GM18858 (cell line): Measurements from ENCODE around the gene GSTA3.
A peak's percentile ranks its signal among the peaks of the same experiment; 100 is the strongest.
"Not testable (repeated sequence)": the region's sequence is repeated elsewhere in the genome, so short reads cannot be mapped to it uniquely, and the experiment has no call there.

Experiments used
- ATAC-seq: cut with Tn5 transposase; IDR thresholded peaks from one replicate; pipeline ENCODE4 v1.9.1; 2021; ENCODE audit not compliant: unreplicated experiment

The GSTA3 gene

DNA sequence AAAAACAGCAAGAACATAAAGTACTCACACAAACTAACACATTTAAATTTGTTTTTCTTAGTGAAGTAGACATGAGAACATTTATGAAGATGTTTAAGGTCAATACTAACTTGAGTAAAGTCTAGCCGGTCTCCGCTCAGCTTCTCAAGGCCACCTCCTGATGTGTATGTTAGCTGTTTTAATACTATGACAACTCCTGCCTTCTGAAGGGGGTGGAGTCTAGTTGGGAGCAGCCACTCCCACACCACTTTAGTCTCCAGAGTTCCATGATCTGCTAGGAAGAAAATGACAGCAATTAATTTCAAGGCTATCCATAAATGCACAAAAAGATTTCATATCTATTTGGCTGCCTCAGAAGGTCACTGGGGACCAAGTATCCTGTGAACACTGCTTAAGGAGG is at the start of gene GSTA3:
GSTA3 (minus strand) TSS at position 168 of the 400 bp plus-strand sequence. CDS start 3,864 bp downstream, outside the sequence.
- ATAC-seq: no peak

DNA sequence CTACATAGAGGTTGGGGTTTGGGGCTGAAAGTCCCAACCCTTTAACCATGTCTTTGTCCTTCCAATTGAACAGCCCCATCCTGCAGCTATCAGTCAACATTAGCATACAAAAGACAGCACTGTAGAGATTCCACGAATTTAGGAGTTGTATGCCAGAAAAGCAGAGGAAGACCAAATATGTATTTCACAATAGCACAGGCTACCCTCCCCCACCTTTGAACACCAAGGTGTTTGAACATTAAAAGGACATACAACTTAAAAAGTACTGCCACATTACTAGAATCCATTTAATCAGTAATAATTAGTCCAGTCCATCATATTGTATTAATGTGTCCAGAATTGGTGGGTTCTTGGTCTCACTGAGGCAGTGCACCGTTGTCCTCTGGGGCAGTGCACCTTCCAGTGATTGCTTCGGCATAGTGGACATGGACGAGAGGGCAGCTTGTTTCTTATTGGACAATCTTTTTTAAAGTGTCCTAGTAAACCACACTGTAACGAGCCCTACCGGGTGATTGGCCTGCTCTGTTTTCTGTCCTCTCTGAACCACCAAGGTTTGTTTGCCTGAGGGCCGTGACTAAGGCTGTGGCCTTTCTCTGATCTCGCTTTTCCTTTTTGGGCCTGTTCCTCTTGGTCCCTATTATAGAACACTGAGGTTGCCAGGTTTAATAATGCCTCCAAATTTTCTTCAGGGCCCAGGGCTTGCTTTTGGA is 49.2 kb upstream of the GSTA3 start:
- ATAC-seq: no peak

- no peak for ATAC-seq
These were observed 46.4 kb upstream of the GSTA3 start for GRCh38 chr6:52955871-52956270.

- peak; percentile 69 for ATAC-seq
These were observed 44.7 kb upstream of the GSTA3 start for GRCh38 chr6:52953911-52954839.

DNA sequence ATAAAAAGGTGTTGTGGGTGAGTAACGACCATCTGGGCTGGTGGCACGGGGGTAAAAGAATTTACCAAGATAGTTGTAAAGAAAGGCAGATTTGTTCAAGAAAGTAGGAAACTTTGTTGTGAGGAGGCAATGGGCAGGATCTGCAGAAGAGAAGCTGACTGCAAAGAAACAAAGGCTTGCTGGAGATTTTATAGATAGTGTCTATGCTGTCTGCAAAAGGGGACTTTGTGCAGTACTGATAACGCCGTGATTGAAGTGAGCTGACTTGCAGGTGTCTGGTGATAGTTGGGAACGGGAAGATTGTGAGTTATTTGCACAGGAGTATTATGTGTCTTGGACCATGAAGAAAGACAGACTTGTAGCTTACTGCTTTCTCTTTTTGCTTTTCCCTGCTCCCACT is 36.8 kb upstream of the GSTA3 start:
- ATAC-seq: no peak

- ATAC-seq: not testable (repeated sequence)
These were observed 33.3 kb upstream of the GSTA3 start for GRCh38 chr6:52942821-52943220.

- ATAC-seq: no peak
These were observed 32.7 kb upstream of the GSTA3 start for GRCh38 chr6:52942221-52942620.

DNA sequence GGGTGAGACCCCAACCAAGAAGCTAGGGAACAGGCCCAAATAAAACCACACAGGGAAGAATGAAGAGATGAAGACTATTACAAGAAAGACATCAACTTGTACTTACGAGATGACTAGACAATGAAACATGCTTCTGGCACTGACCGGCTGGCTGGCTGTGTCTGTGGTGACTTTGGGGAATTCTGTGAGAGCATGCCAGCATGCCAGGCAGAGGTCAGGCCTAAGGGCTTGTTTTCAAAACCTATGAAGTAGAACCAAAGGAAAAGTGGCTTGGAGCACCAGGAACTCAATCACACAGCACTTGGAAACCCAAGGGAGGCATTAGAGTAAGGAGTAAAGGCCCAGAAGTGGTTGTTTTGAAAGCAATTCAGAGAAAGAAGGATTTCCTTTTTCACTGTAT is 28.4 kb upstream of the GSTA3 start:
- ATAC-seq: no peak

DNA sequence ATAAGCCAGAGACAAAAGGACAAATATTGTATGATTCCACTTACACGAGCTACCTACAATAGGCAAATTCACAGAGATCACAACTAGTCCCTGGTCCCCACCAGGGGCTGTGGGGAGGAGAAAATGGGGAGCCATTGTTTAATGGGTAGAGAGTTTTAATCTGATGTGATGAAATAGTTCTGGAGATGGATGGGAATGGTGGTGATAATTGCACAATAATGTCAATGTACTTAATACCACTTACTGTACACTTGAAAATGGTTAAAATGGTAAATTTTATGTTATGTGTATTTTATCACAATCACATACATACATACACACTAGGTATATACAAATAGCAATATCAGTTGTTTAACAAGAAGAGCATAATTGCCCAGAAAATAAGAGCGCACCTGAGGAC is 24.3 kb upstream of the GSTA3 start:
- no peak for ATAC-seq

DNA sequence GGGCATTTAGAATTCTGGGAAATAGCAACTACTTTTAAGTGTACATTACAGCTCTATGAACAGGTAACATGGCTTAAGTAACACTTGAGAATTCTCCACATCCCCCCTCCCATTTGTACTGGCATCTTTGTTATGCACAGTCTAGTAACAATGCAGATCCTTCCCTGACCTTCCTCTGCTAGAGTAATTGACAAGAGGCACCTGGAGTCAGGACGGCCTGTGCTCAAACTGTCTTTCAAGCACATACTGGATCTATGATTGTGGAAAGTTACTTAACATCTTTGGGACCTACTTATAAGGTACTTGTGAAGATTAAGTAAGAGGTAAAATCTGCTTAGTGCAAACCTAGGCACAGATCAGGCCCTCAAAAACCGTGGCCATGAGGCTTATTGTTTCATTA is 21.9 kb upstream of the GSTA3 start:
- no peak for ATAC-seq

DNA sequence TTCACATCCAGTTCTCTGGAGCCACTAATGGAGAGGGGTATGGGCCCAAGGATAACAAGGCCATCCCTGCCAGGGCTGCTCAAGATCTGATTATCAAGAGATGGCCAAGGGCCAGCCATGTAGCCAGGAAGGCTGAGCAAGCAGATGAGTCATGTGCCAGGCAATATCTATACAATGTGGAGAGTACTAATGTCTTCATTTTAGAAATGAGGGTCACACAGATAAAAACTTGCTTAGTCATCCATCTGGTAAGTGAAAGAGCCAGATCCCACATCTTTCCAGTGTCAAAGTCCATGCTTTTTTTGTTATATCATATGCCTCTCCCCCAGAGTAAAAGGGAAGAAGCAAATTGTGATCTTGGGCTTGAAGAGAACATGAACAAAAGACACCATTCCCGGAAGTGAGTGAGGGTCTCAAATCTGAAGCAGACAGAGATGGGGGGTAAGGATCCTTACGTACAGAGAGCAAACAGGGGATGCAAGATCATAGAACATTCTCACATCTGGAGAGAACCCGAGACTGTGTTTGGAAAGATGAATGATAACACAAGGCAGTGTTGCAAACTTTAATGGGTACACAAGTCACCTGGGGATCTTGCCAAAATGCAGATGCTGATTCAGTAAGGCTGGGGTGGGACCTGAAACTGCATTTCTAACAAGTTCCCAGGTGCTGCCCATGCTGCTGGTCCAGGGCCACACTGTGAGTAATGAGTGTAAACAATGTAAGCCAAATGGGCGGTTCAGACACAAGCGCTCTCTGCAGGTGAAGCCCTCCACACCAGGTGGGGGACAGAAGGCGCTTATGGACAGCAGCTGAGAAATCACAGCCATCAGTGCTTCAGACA is 20.0 kb upstream of the GSTA3 start:
- no peak for ATAC-seq

- no peak for ATAC-seq
These were observed 18.0 kb upstream of the GSTA3 start for GRCh38 chr6:52927451-52927850.

DNA sequence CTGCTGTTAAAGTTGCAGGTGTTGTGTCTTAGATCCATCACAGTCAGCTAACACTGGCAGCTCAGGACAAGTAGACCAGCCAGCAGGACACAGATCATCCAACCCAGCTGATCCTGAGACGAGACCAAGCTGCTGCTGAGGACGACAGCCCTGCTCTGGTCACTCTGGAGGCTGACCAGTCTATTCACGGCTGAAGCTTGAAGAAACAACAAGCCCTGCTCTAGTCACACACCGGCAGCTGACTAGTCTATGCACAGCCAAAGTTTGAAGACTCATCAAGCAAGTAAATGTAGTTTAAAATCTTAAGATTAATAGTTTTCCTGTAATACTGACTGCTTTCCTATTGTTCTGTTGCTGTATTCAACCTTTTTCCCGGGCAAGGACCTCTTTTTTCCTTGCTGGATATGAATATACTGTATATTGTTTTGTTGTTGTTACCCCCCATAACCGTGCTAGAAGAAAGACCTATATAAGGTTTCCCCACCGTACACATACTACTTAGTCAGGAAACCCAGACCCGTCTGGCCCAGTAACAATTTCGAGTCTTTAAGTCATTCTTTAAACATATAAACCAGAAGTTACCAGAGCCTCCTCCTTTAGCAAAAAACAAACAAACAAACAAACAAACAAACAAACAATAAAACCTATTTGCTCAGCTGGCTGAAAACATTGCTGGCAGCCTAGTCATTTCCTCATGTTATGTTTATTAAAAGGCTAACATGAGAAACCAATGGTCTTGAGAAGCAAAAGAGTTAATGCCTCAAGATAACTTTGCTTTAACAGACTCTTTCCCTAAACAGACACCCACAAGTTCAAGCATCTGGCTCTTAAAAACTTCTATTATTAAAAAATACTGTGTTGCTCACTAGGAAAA is 16.7 kb upstream of the GSTA3 start:
- ATAC-seq: no peak

GRCh38 chr6:52925042-52925441 is 15.5 kb upstream of the GSTA3 start:
- no peak for ATAC-seq

GRCh38 chr6:52923689-52924088 is 14.2 kb upstream of the GSTA3 start:
- not testable (repeated sequence) for ATAC-seq

DNA sequence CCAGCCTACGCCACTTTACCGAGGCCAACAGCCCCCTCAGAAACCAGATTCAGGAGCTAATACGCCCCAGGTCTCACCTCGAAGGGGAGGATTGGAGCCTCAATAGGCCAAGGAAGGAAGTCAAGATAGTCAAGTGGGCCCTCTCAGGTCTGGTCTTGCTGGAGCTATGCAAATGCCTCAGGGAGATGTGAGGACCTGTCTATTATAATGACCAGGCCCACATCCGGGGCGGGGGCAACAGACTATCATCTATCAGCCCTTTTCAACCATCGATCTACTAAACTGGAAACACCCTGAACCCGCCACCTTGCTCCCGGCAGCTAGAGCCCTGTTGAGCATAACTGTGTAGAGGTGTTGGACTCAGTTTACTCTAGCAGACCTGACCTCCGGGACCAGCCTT is 12.7 kb upstream of the GSTA3 start:
- no peak for ATAC-seq

DNA sequence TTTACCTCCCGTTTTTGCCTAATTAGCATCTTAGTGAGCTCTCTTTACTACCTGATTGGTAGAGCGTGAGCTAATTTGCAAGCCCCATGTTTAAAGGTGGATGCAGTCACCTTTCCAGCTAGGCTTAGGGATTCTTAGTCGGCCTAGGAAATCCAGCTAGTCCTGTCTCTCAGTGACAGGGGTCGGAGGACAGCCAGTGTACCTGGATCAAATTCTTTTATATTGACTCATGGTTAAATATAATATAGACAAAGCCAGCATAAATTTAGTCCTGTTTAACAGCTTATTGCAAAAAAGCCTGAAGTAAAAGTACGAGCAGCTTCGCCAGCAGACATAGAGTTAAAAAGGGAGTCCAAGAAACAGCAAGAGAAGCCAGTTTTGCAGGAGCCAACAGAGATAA is 12.2 kb upstream of the GSTA3 start:
- ATAC-seq: no peak

- not testable (repeated sequence) for ATAC-seq
These were observed 10.0 kb upstream of the GSTA3 start for GRCh38 chr6:52919511-52919910.

GRCh38 chr6:52918771-52919170 is 9.3 kb upstream of the GSTA3 start:
- ATAC-seq: not testable (repeated sequence)

- not testable (repeated sequence) for ATAC-seq
These were observed 8.7 kb upstream of the GSTA3 start for GRCh38 chr6:52918027-52918686.
